ENCODE data around the gene FTSJ1. TPM values are rescaled to one million over a fixed set of nuclear protein-coding genes. Genes with fewer than 3 reads are reported as not detected.

The FTSJ1 gene
- total and polyA plus RNA-seq, 2 donors (not counting 1 experiment from before 2014, with no cell fraction given) = 36.6 to 55.8 TPM

DNA sequence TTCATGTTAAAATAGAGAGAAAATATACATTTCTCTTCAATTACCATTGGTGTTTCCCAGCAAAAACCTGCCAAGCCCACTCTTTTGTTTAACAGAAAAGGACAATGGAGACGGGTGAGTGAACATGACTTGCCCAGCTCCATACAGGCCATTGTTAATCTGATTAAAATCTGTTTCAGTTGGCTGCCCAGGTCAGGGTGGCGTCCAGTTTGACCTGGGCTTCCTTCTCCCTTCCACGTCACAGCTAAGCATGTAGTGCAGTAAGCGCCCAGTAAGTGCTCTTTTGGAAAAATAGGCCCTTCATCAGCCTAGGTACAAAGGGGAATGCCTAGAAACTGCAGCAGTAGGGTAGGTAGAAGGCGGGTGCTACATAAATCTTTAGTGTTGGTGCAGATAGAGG, 31.2 kb downstream of the FTSJ1 start:
- no peak overlapping the region for H3K4me2 ChIP-seq (replicated peaks; ENCODE audit: low read depth, low read length, poor library complexity, severe bottlenecking)
- POLR2A ChIA-PET = interaction anchor here (0.7 to 2.3 kb wide), 2 partner anchors 67 to 229 kb away, joined by 3 to 7 read pairs; partner anchors contain the start of gene RBM3
- ATAC-seq (ENCODE audit: low read depth) (no peak), DNase-seq (no peak)
- H3K4me3 Mint-ChIP-seq = peak overlapping the region; percentile 53
- WGBS (ENCODE audit: insufficient coverage) = no CpG with 5 or more reads among the region's 5 CpGs
- intact Hi-C loops (cut with micrococcal nuclease) = loop anchor here (5.0 kb wide), 1 partner anchor 40 kb away; no protein-coding TSS in a partner anchor
- CTCF ChIA-PET = no interaction called here
- H3K27me3 ChIP-seq (replicated peaks in 1 of 4; ENCODE audit: control extremely low read depth in 1 of 4, control insufficient read depth in 3 of 4, insufficient read depth in 4 of 4, low read length in 3 of 4) = no peaks in the 10 kb centered on the region
- no peak overlapping the region for H3K9ac ChIP-seq (ENCODE audit: low read length)
- H3K4me3 ChIP-seq (ENCODE audit: control extremely low read depth in 1 of 5, extremely low read depth in 1 of 5, insufficient read depth in 1 of 5, low read depth in 2 of 5, low read length in 4 of 5) = no peak overlapping the region
- H3K4me1 Mint-ChIP-seq = peaks cover 12% of the 10 kb centered on the region
- H3K9me3 ChIP-seq (ENCODE audit: control extremely low read depth in 1 of 3, control insufficient read depth in 2 of 3, insufficient read depth in 1 of 3, low read length in 2 of 3) = no peaks in the 10 kb centered on the region
- no peak overlapping the region for H3K27ac Mint-ChIP-seq
- H3K27ac ChIP-seq (ENCODE audit: low read length in 2 of 2) = no peak overlapping the region
- H3K27me3 Mint-ChIP-seq = no peaks in the 10 kb centered on the region
- no peak overlapping the region for H2AFZ ChIP-seq (ENCODE audit: insufficient read depth, low read depth, low read length, poor library complexity, severe bottlenecking)
- H3K36me3 ChIP-seq (replicated peaks in 1 of 2; ENCODE audit: control extremely low read depth in 1 of 2, control insufficient read depth in 1 of 2, extremely low read depth in 1 of 2, insufficient read depth in 2 of 2, low read length in 1 of 2) = no peaks in the 10 kb centered on the region
- TF ChIP-seq, protein P1, sequence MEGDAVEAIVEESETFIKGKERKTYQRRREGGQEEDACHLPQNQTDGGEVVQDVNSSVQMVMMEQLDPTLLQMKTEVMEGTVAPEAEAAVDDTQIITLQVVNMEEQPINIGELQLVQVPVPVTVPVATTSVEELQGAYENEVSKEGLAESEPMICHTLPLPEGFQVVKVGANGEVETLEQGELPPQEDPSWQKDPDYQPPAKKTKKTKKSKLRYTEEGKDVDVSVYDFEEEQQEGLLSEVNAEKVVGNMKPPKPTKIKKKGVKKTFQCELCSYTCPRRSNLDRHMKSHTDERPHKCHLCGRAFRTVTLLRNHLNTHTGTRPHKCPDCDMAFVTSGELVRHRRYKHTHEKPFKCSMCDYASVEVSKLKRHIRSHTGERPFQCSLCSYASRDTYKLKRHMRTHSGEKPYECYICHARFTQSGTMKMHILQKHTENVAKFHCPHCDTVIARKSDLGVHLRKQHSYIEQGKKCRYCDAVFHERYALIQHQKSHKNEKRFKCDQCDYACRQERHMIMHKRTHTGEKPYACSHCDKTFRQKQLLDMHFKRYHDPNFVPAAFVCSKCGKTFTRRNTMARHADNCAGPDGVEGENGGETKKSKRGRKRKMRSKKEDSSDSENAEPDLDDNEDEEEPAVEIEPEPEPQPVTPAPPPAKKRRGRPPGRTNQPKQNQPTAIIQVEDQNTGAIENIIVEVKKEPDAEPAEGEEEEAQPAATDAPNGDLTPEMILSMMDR (IDR thresholded peaks at IDR 0.05) = no peak
- no peak for TF ChIP-seq EZH2 (IDR thresholded peaks at IDR 0.05; ENCODE audit: borderline replicate concordance, insufficient read depth, low read depth, low read length, poor library complexity, severe bottlenecking)
- H4K20me1 ChIP-seq (ENCODE audit: control insufficient read depth, insufficient read depth, low read length, poor library complexity, severe bottlenecking) = no peaks in the 10 kb centered on the region
- H3K79me2 ChIP-seq (ENCODE audit: control insufficient read depth, insufficient read depth, low read length) = no peaks in the 10 kb centered on the region
- H3K4me1 ChIP-seq (ENCODE audit: control insufficient read depth in 2 of 2, insufficient read depth in 2 of 2, low read length in 2 of 2) = peaks cover 3 to 13% of the 10 kb centered on the region in 2 donors
- H3K9me3 Mint-ChIP-seq (ENCODE audit: insufficient read depth) = no peaks in the 10 kb centered on the region

DNA sequence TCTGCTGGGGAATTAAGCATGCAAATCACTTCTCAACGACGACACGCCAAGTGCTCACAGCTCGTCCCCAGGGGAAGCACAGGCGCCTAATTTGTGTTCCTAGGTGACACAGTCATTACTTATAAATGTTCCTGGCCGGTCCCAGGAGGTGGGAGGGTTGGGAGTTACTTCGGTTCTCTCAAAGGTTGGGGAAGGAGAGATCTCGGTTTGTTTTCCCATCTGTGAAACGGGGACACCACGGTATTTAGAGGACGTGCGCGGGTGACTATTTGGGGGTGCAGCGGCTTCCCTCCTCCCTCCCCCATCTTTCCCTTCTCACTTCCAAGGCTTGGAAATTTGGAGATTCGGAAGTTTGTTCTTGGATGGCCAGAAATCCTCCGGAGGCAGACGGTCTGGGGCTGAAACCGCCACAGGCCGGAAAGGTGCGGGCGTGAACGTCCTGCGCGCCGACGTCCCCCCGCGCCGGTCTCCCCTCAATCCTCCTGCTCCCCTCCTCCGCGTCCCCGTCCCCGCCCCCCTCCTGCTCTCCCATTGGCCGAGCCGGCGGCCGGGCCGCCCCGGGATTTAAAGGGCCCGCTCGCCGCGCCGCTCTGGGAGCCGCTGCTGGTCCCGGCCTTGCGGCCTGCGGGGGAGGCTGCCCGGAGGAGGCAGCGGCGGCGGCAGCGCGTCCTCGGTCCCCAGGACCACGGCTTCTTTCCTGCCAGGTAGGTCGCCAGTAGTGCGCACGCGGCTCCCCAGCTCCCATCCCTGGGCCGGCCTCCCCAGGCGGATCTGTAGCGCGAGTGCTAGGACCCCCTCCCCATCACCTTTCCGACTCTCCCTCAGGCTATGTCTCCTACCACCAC, 32.6 kb downstream of the FTSJ1 start, which contains the start of gene PORCN:
Gene PORCN, plus strand, starts transcription at position 593 of the 845 bp plus-strand sequence. CDS start 829 bp downstream, outside the sequence.
- TF ChIP-seq EZH2 (IDR thresholded peaks at IDR 0.05; ENCODE audit: borderline replicate concordance, insufficient read depth, low read depth, low read length, poor library complexity, severe bottlenecking) = no peak
- TF ChIP-seq, protein P1 (IDR thresholded peaks at IDR 0.05) = no peak
- no peaks in the 10 kb centered on the region for H3K27me3 Mint-ChIP-seq
- Histone ChIP-seq H4K20me1 (ENCODE audit: control insufficient read depth, insufficient read depth, low read length, poor library complexity, severe bottlenecking) (no peaks in the 10 kb centered on the region), H3K79me2 (ENCODE audit: control insufficient read depth, insufficient read depth, low read length) (no peaks in the 10 kb centered on the region), H3K4me1 (ENCODE audit: control insufficient read depth in 2 of 2, insufficient read depth in 2 of 2, low read length in 2 of 2) (peaks cover 3 to 13% of the 10 kb centered on the region in 2 donors), H3K9ac (ENCODE audit: low read length) (peak within 1 kb of the TSS; percentile 78), H3K9me3 (ENCODE audit: control extremely low read depth in 1 of 3, control insufficient read depth in 2 of 3, insufficient read depth in 1 of 3, low read length in 2 of 3) (no peaks in the 10 kb centered on the region), H3K36me3 (replicated peaks in 1 of 2; ENCODE audit: control extremely low read depth in 1 of 2, control insufficient read depth in 1 of 2, extremely low read depth in 1 of 2, insufficient read depth in 2 of 2, low read length in 1 of 2) (no peaks in the 10 kb centered on the region), H2AFZ (ENCODE audit: insufficient read depth, low read depth, low read length, poor library complexity, severe bottlenecking) (peak within 1 kb of the TSS; percentile 64), H3K4me3 (ENCODE audit: control extremely low read depth in 1 of 5, extremely low read depth in 1 of 5, insufficient read depth in 1 of 5, low read depth in 2 of 5, low read length in 4 of 5) (peak within 1 kb of the TSS; percentile 58 to 82 (median 74)), H3K27me3 (replicated peaks in 1 of 4; ENCODE audit: control extremely low read depth in 1 of 4, control insufficient read depth in 3 of 4, insufficient read depth in 4 of 4, low read length in 3 of 4) (no peaks in the 10 kb centered on the region), H3K27ac (ENCODE audit: low read length in 2 of 2) (peak within 1 kb of the TSS; percentile 89 to 92), H3K4me2 (replicated peaks; ENCODE audit: low read depth, low read length, poor library complexity, severe bottlenecking) (peak within 1 kb of the TSS; percentile 80)
- H3K4me3 Mint-ChIP-seq = peak within 1 kb of the TSS; percentile 92
- under 1% methylated on average over 39 of the region's 65 CpGs for WGBS (ENCODE audit: insufficient coverage)
- H3K4me1 Mint-ChIP-seq = peaks cover 12% of the 10 kb centered on the region
- ATAC-seq (ENCODE audit: low read depth) (peak; percentile 92), DNase-seq (peak; percentile 82)
- no peaks in the 10 kb centered on the region for H3K9me3 Mint-ChIP-seq (ENCODE audit: insufficient read depth)
- H3K27ac Mint-ChIP-seq = peak within 1 kb of the TSS; percentile 96
- ChIA-PET POLR2A (interaction anchor here (0.6 to 2.3 kb wide), 4 partner anchors 13 to 1257 kb away, joined by 4 to 7 read pairs (median 4); partner anchors contain the start of genes EBP, RBM3 and TBC1D25), CTCF (no interaction called here)
- intact Hi-C loops (cut with micrococcal nuclease) = loop anchor here (1.0 to 5.0 kb wide), 4 partner anchors 31 to 66 kb away; partner anchors contain the start of genes FTSJ1, RBM3 and TBC1D25

Data from B cell (primary cell).